HG03558 (cell line): ENCODE data around the gene LAMC2.
"Not testable (repeated sequence)": the region's sequence is repeated elsewhere in the genome, so short reads cannot be mapped to it uniquely, and the experiment has no call there.

ENCODE experiments used
- ATAC-seq: cut with Tn5 transposase; IDR thresholded peaks from one replicate; pipeline ENCODE4 v1.9.1; 2021; ENCODE audit warnings: moderate number of reproducible peaks; ENCODE audit not compliant: unreplicated experiment; ENCODE audit errors: extremely low read depth

Gene LAMC2

DNA sequence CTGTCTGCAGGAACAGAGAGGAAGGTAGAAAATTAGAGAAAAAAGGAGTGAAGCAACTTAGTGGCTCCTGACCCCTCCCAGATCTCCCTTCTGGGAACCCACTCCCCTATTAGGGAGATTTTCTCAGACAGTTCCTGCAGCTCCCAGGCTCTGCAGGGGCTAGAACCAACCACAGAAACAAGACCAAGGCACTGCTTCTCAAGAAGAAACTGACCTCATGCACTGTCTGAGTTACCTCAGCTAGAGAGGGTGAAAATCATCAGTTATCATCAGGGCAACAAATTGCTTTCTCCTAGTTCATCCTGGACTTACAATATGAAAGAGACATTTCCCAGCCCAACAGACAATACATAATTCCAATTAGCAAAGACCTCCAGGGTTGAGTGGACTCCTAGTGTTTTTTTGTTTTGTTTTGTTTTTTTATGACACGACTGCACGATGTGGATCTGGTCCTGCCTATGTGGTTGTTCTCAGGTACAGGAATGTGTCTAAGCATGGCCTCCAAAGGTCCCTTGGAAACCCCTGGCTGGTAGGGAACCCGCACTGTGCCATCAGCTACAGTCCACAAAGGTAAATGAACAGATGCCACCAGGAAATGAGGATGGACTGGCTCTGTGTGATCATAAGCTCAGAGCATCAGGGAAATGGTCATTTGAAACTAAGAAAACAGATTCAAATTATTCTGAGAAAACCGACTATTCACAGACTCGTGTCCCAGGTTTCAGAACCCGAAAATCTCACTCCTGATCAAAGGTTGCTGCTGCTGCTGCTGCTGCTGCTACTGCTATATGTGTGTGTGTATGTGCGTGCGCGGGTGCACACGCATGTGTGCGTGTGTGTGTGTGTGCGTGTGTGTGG lies 65.3 kb downstream of the LAMC2 start:
- no peak for ATAC-seq

DNA sequence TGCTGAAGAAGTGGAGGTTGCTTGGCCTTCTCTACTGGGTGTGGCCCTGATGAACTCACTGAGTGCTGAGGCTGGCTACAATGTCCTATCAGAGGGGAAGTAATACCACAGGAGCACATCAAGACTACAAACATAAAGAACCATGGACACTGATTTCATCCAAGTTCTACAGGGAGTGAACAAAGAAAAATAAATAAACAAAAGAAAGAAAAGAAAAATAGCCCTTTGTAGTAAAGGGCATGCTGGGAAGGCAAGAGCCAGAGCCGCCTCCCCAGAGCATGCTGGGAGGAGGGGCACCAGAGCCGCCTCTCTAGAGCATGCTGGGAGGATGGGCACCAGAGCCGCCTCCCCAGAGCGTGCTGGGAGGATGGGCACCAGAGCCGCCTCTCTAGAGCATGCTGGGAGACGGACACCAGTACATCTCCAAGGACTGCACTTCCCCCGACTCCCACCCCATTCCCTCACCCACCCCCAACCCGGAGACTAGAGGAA lies 65.9 kb downstream of the LAMC2 start:
- ATAC-seq: no peak

DNA sequence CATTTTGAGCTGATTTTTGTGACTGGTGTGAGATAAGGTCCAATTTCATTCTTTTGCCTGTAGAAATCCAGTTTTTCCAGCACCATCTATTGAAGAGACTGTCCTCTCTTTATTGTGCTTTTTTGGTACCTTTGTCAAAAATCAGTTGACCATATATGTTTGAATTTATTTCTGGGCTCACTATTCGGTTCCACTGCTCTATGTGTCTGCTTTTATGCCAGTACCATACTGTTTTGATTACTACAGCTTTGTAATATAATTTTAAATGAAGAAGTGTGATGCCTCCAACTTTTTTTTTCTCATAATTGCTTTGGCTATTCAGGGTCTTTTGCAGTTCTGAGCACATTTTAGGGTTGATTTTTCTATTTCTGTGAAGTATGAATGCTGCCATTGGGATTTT lies 69.0 kb downstream of the LAMC2 start:
- ATAC-seq: no peak

DNA sequence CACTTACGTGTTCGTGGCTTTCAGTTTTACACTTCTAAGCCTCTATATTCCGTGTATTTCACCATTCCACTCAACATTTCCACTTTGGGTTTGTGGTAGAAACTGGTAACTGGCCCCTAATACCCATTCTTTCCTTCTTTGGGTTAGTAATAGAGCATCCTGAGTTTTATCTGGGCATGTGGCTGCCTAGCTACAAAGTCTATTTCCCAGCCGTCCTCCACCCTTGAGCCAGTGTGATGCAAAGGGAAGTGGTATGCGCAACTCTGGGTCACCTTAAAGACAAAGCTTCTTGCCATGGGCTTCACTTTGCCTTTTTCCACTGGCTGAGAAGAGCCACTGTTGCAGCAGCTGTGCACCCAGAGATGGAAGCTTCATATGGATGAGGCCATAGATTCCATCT lies 73.9 kb downstream of the LAMC2 start:
- no peak for ATAC-seq

DNA sequence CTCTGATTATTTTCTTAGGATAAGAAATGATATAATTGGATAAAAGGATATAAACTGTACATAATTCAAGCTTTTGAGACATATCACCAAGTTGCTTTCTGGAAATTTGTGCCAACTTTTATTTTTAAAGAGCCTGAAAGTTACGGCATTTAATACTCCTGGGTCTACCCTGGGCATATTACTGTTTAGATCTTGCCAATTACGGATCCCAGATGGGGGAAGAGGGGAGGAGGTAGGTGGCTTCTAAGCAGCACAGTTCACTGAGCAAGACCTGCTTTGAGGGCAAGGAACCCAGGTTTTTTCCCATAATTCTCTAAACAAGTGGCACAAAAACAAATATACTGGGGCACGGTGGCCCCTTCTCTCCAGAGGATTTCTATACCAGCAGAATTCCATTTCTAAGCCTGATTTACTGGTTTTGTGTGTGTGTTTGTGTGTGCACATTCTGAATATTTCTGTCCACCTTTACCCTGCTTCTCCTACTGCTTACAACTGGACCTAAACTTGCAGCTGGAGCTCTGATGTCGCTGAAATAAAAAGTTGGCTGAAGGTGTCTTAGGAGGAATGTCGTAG lies 76.7 kb downstream of the LAMC2 start:
- ATAC-seq: no peak

DNA sequence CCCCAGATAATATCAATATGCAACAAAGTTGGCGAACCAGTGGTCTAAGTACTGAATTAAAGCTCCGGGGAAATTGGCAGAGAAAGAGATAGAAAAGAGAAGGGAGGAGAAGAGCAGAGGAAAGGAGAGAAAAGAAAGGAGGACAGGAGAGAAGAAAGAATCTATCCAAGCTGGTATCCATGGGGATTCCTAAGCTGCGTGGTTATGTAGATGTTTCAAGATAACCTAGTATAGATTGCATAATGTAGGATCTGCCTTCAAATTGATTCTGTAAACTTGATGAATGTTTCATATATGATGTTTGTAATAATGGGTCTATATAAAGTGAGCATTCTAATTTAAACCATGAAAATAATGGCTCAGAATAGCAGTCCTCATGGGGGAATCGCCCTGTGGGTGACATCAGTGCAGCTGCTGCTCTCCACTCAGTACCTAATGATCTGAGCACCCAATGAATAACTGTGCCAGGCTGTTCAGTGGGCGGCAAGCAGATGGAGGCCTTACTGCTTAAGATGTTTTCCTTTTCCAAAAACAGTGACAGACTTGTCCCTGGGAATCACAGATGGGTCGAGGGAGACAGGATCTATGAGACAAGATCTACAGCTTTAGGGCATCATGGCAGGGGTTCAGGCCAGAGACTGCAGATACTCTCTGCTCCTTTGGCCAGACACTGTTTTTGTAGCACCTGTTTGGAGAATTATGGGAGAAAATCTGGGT lies 78.0 kb downstream of the LAMC2 start:
- no peak for ATAC-seq

DNA sequence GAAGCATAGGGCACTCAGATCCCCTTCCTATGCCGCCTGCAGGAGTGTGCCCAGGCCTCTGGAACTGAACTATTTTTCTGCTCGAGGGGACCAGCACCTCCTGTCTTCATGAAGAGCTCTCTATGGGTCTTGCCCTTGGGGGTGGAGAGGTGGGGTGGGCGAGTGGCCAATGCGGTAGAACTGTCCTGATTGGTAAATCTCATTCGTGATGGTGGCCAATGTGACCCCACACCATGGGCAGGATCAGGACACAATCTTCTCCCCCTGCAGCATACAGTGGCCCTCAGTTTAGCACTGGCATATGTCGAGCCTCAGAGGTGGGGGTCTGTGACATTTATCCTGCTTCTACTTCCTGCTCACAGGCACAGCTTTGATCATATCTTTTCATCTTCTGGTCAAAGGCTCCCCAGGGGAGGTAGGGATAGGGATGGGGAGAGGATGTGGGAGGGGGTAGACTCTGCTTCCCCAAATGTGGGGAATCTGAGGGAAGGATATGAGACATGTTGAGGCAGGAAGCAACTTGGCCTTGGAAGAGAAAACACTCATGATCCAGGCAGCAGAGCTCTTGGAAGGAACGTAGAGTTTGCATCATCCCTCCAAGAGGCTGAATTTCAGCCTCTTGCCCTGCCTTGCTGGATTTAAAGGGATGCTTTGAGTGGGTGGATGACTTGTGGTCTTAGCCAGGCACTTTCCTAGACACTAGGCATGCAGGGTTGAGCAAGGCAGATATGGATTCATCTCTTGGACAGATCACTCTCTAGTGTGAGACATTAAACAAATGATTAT lies 81.8 kb downstream of the LAMC2 start:
- no peak for ATAC-seq

DNA sequence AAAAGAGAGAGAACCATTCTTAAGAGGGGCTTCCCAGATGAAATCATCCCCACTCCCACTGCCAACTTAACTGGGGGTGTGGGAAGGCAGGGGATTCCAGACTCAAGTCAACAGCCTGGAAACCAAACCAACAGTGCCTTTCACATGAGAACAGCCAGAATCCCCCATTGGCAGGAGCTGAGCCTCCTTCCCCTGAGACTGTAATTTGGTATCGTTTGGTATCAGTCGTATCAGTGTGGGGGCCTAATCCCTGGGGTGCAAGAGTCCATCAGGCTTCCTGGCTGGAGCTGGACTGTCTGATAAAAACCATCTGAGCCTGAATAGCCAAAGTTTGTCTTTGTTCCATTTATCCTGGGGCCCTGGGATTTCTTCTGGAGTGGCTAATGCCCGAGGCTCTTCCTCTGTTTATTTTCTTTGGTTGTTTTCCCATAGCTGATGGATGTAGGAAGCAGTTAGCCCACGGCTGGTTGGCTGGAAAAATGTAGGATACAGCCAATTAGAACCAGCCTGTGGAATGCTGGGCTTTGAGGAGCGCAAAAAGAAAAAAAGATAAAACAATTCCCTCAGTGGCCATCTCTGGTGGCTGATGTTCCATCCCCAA lies 84.6 kb downstream of the LAMC2 start:
- no peak for ATAC-seq

DNA sequence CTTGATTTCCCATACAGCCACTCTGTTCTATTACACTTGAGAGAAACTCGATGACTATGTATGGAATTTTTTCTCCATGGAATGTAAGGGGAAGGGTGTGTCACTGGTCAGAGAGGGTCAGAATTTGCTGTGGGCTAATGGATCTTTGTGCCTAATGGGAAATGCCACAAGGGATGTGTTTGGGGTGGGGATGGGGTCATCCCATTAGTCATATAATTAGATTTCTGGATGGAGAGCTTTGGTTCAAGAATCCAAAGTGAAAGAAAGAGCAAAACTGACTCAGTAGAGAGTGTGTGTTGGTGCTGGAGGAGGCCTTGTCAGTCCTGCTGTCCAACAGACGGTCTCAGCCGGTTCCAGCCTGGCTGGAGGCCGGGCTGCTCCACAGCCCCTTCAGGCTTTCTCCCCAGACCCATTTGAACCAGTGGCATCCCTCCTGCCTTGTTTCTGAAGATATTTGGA lies 86.4 kb downstream of the LAMC2 start:
- ATAC-seq: no peak

DNA sequence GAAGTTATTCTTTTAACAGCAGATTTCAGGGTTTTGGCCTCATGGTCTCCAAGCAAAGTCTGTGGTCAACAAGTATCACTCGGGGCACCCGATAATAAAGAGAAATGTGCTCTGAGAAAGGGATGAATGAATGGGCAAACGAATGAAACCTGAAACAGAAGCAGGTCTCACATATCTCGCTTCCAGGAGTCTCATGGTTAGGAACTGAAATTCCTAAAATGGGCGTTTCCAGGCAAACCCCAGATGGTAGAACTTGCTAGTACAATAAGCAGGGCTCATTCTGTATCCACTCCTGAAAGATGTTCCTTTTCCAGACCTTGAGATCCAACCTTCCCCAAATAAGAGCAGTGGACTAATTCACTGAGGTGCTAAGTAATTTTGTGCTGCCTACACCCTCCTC lies 87.2 kb downstream of the LAMC2 start:
- ATAC-seq: no peak

DNA sequence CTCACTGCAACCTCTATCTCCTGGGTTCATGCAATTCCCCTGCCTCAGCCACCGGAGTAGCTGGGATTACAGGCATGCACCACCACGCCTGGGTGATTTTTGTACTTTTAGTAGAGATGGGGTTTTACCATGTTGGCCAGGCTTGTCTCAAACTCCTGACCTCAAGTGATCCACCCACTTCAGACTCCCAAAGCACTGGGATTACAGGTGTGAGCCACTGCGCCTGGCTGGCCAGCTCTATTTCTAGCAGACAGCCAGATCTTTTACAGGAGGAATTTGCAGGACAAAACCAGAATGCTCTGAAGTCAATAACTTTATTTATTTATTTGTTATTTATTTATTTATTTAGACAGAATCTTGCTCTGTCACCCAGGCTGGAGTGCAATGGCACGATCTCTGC lies 87.9 kb downstream of the LAMC2 start:
- not testable (repeated sequence) for ATAC-seq

DNA sequence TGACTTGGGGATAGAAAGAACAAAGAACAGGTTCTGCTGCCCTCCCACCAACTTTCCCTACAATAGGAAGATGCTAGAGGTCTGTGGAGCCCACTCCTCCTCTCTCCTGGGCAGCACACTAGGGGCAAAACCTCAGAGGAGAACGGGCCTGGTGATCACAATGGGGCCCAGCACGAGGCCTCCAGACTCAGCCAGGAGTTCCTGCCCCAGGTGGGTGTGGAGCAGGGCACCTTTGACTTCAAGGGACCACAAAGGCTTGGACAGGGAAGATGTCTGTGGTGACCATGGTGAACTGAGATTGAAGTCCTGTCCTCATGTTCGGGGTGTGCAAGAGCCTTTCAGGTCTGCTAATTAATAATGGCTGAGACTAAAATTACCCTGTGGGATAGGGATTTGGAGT lies 88.8 kb downstream of the LAMC2 start:
- ATAC-seq: no peak

DNA sequence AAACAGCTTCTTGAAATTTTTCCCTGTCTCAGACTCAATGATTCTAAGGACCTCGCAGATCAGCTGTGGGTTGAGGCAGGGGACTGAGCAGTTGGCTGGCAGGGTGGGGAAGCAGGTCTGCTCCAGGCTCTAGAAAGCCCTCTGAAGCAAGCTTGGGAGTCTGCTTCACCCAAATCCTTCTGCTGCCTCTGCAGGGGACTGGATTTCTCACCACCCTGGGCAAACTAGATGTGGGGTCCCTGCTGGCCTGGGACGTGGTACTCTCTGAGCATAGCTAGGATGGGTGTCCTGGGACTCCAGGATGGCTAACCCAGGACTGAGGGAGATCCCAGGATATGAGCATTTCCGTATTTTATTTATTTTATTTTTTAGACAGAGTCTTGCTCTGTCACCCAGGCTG lies 89.3 kb downstream of the LAMC2 start:
- ATAC-seq: no peak

DNA sequence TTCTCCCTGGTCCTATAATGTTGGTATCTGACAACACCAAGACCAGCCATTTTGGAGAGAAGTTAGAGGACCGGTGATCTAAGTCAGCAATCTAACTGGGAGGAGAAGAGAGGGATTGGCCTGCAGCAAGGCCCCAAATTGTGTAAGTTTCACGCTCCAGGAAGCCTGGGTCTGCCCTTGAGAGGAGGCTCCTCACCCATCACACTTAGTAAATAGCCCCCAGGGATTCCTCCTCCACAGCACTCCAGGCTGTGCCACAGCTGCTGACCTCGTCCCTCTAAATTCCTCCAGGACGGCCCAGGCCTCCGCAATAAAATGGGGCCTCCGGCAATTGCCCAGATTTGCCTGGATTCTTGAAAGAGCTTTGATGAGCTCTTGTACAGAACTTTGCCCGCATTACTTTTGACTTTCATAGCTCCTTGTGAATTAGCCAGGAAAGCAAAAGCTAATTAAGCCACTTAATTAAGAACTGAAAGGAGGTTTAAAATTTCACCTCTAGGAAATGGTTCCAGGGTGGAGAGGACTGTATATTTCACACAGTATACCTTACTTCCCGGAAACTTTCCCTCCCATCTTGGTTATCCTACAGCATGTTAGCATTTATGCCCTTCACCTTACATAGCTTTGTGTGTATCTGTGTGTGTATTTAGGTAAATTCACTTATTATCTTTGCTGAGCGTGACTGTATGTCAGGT lies 90.5 kb downstream of the LAMC2 start:
- ATAC-seq: no peak

DNA sequence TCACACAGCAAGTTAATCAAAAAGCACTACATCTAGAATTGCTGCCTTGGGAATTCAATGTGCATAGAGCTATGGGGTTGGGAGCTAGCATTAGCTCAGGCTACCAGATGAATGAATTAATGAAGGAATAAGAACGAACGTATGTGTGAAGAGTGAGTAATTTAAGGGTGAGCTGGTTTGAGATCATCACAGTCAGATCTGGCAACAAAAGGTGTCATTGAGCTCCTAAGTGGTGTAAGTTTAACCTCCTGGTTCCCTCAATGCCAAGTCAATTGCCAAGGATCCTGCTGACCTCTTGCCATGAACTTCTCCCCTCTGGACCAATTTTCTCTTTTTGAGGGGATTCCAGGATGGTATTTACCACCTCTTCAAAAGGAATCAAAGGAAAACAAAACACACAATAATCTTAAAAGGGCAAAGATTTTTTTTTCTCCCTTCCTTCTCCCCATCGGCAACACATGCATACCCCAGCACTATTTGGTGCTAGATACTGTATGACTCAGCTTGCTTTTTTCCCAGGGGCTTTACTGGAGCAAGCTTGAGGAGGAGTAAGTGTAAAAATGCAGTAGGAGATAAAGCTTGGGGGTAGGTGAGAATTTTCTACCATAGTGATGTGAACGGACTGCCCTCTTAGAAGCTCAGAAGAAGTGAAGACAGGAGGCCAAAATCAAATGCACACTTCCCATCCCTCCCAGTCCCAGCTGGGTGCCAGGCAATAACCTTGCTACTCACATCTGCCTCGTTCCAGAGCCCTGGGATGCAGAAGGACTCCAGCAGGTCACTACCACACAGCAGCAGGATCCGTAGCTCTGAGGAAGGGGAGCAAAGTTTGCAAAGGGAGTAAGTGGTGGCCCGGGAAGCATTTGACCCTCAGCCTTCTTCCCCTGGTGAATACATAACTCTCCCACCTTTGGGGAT lies 92.0 kb downstream of the LAMC2 start:
- ATAC-seq: no peak

DNA sequence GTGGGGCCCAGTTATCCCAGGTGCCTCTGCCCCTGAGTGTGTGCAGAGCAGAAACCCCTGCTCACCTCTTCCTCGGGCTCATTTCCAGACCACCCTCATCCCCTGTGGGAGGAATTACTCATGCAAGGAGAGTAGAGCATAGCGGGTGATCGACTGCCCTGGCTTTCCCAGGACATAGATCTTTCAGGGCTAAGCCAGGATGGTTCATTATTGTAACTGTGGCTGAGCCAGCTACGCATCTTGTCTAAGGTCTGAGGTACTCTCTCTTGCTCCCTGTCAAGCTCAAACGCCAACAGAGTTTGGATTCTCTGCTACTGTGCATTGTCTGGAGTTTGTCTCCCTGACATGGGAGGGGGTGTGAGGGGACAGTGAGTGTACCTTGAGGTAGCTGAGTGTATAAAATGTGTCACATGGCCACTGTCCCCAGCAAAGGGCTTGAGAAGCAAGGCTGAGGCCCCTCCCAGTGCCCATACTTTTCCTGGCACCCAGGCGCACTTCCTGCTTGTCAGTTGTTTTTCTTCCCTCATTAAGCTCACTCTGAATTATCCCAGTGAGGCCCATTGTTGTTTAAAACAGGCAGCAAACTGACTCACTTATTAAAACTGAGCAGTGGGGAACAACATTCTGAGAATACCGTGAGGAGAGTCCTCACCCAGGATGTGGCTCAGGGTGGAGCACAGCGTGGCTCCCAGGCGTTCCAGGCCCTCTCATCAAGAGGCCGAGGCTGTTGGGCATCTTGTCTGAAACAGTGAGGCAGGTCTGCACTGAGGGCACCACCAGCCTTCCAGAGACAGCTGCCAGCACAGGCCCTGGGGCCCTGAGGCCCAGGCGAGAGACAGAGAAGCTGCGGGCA lies 92.9 kb downstream of the LAMC2 start:
- ATAC-seq: no peak

DNA sequence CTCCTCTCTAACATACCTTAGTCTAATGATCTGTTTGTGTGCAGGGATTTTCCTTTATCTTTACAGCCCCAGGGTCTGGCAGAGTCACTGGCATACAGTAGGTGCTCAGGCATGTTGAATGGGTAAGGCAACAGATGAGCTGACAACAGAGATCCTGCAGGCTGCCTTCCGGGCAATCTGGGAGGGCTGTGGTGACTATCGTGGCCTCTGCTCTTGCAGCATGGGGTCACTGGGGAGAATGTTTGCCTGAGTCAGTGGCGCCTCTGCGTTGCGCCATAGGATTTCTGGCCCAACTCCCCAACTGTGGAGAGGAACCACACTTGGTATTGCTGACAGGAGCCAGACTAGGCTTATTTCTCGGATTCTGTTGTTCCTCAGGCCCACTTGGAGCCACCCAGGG lies 93.8 kb downstream of the LAMC2 start:
- ATAC-seq: no peak

DNA sequence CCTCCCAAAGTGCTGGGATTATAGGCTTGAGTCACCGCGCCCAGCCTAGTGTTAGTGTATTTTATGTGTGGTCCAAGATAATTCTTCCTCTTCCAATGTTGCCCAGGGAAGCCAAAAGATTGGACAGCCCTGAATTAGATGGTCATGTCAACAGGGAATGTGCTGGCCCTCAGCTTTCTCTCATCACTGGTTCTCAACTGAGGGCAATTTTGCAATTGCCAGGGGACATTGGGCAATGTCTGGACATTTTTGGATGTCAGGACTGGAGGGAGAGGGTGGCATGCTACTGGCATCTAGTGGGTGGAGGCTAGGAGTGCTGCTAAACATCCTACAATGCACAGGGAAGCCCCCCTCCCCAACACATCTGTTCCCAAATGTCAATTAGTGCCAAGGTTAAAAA lies 95.0 kb downstream of the LAMC2 start:
- no peak for ATAC-seq
